Keratinocyte (primary cell): Measurements from ENCODE around the gene CDK14. TPM values are rescaled to one million over a fixed set of nuclear protein-coding genes. Genes with fewer than 3 reads are reported as not detected.
A peak's percentile ranks its signal among the peaks of the same experiment; 100 is the strongest.

Experiments used
- DNase-seq: peaks from one replicate; pipeline ENCODE4 v3.0.0-alpha.2; 2011; ENCODE audit warnings: low read depth, missing footprints, low spot score
- FAIRE-seq: peaks from 2 replicates; lab custom pipeline; 2011; peaks lifted over from hg19 to GRCh38; lab: Jason Lieb, UNC
- H2AFZ ChIP-seq: 2 replicates; pipeline ENCODE4 v1.6.0; 2012; ENCODE audit warnings: low read length, control low read depth, inconsistent platforms; ENCODE audit not compliant: control insufficient read depth
- H3K27ac ChIP-seq: 2 replicates; pipeline ENCODE4 v1.5.1; 2011; ENCODE audit warnings: low read length; ENCODE audit not compliant: control insufficient read depth, insufficient read depth
- H3K27me3 ChIP-seq: 3 replicates; pipeline ENCODE4 v1.6.0; 2011; ENCODE audit warnings: low read length; ENCODE audit not compliant: control insufficient read depth, insufficient read depth; ENCODE audit errors: extremely low read depth
- H3K36me3 ChIP-seq, 2 experiments: 2 replicates in 1 of 2; 3 replicates in 1 of 2; pipeline ENCODE4 v1.5.1; 2011; ENCODE audit warnings: low read length in 2 of 2, mild to moderate bottlenecking in 1 of 2; ENCODE audit not compliant: control insufficient read depth in 2 of 2, insufficient read depth in 2 of 2; ENCODE audit errors: extremely low read depth in 1 of 2
- H3K4me1 ChIP-seq: 3 replicates; pipeline ENCODE4 v1.5.1; 2011; ENCODE audit warnings: low read length; ENCODE audit not compliant: control insufficient read depth, insufficient read depth; ENCODE audit errors: extremely low read depth
- H3K4me2 ChIP-seq: 3 replicates; pipeline ENCODE4 v1.6.0; 2011; ENCODE audit warnings: low read depth, low read length; ENCODE audit not compliant: control insufficient read depth, insufficient read depth; ENCODE audit errors: extremely low read depth
- H3K4me3 ChIP-seq, 3 experiments: fragments of 200-600 bp in 1 of 3; sonication (generic) in 1 of 3; 2 replicates in 2 of 3; 3 replicates in 1 of 3; pipeline ENCODE4 v1.5.1; 2011 to 2016; ENCODE audit warnings: low read length in 3 of 3, mild to moderate bottlenecking in 3 of 3, control low read depth in 2 of 3, inconsistent platforms in 1 of 3, low read depth in 1 of 3, mixed read lengths in 1 of 3, mixed run types in 1 of 3, moderate library complexity in 1 of 3; ENCODE audit not compliant: control insufficient read depth in 2 of 3, insufficient read depth in 2 of 3; ENCODE audit errors: extremely low read depth in 1 of 3
- H3K79me2 ChIP-seq: 2 replicates; pipeline ENCODE4 v1.6.0; 2012; ENCODE audit warnings: low read length; ENCODE audit not compliant: control insufficient read depth, insufficient read depth
- H3K9ac ChIP-seq: 3 replicates; pipeline ENCODE4 v1.6.0; 2011; ENCODE audit warnings: low read length; ENCODE audit not compliant: control insufficient read depth, insufficient read depth; ENCODE audit errors: extremely low read depth
- H3K9me1 ChIP-seq: 3 replicates; pipeline ENCODE4 v1.6.0; 2011; ENCODE audit warnings: low read length; ENCODE audit not compliant: control insufficient read depth, insufficient read depth; ENCODE audit errors: extremely low read depth
- H3K9me3 ChIP-seq: 2 replicates; pipeline ENCODE4 v1.5.1; 2012; ENCODE audit warnings: low read depth, low read length; ENCODE audit not compliant: control insufficient read depth
- H4K20me1 ChIP-seq: 3 replicates; pipeline ENCODE4 v1.6.0; 2011; ENCODE audit warnings: low read length; ENCODE audit not compliant: control insufficient read depth, insufficient read depth; ENCODE audit errors: extremely low read depth
- CTCF ChIP-seq, 3 experiments: IDR thresholded peaks in 1 of 3; conservative IDR thresholded peaks in 1 of 3; optimal IDR thresholded peaks in 1 of 3; 2 replicates in 2 of 3; 3 replicates in 1 of 3; pipeline versions ENCODE3 to v1.5.1; 2011; ENCODE audit warnings: low read length in 3 of 3, mild to moderate bottlenecking in 3 of 3, moderate library complexity in 2 of 3, control low read depth in 1 of 3, inconsistent platforms in 1 of 3; ENCODE audit not compliant: insufficient read depth in 2 of 3; ENCODE audit errors: extremely low read depth in 1 of 3
- EZH2 ChIP-seq: IDR thresholded peaks from one replicate; pipeline ENCODE4 v1.6.1; 2012; ENCODE audit warnings: inconsistent platforms, mild to moderate bottlenecking, low read length, moderate library complexity
- dilution Hi-C: fragments of 300-500 bp; cut with MboI; formaldehyde crosslinking; loops from one replicate; pipeline ENCODE4 v1.7.0; 2020; ENCODE audit warnings: low sequenced_read_pairs; ENCODE audit not compliant: extremely low pct_ligation_motif_present
- polyA plus RNA-seq, 5 experiments: library from polyadenylated mRNA; depleted of rRNA in 3 of 5; stranded (reverse) in 3 of 5; stranded (forward) in 1 of 5; unstranded in 1 of 5; fragments of >200 nt; gene quantifications; 1 replicate in 1 of 5; 2 replicates in 3 of 5; 3 replicates in 1 of 5; pipeline versions ENCODE4 v1.2.1 to v1.2.3, GENCODE V29; 2011 to 2012; ENCODE audit warnings: missing spikeins in 2 of 5, low read depth in 1 of 5, low replicate concordance in 1 of 5

CDK14 gene
- polyA plus RNA-seq, 1 donor (not counting 4 experiments of a cell fraction or from before 2014, with no cell fraction given) = 4.0 TPM

- H3K9me3 ChIP-seq = no peaks in the 10 kb centered on the region
- FAIRE-seq = peak; percentile 52
- no peak overlapping the region for H3K4me3 ChIP-seq
- no peak overlapping the region for H2AFZ ChIP-seq
- no peak overlapping the region for H3K27ac ChIP-seq
- no peaks in the 10 kb centered on the region for H3K27me3 ChIP-seq
- dilution Hi-C loops = no loop called here
- no peak overlapping the region for H3K9ac ChIP-seq
- H3K4me1 ChIP-seq = peaks cover 10% of the 10 kb centered on the region
- no peaks in the 10 kb centered on the region for H4K20me1 ChIP-seq
- no peaks in the 10 kb centered on the region for H3K9me1 ChIP-seq
- DNase-seq = no peak
- no peaks in the 10 kb centered on the region for H3K36me3 ChIP-seq
- no peak overlapping the region for H3K4me2 ChIP-seq
- no peaks in the 10 kb centered on the region for H3K79me2 ChIP-seq
- TF ChIP-seq CTCF (optimal IDR thresholded peaks at IDR 0.05 in 1 of 3, IDR thresholded peaks at IDR 0.05 in 1 of 3, conservative IDR thresholded peaks at IDR 0.05 in 1 of 3; ENCODE audit: extremely low read depth in 1 of 3, insufficient read depth in 2 of 3, low read length in 3 of 3) = no peak
- no peak for TF ChIP-seq EZH2
Observed at GRCh38 chr7:90580051-90580450, 16.1 kb upstream of the CDK14 start.

GRCh38 chr7:90582164-90582563 is 14.0 kb upstream of the CDK14 start:
- dilution Hi-C loops = no loop called here
- Histone ChIP-seq H3K4me1 (peaks cover 10% of the 10 kb centered on the region), H3K9me1 (no peaks in the 10 kb centered on the region), H2AFZ (no peak overlapping the region), H3K4me3 (no peak overlapping the region), H4K20me1 (no peaks in the 10 kb centered on the region), H3K9me3 (no peaks in the 10 kb centered on the region), H3K4me2 (no peak overlapping the region), H3K9ac (no peak overlapping the region), H3K79me2 (no peaks in the 10 kb centered on the region), H3K27ac (no peak overlapping the region), H3K27me3 (no peaks in the 10 kb centered on the region), H3K36me3 (no peaks in the 10 kb centered on the region)
- TF ChIP-seq EZH2 (no peak), CTCF (optimal IDR thresholded peaks at IDR 0.05 in 1 of 3, IDR thresholded peaks at IDR 0.05 in 1 of 3, conservative IDR thresholded peaks at IDR 0.05 in 1 of 3; ENCODE audit: extremely low read depth in 1 of 3, insufficient read depth in 2 of 3, low read length in 3 of 3) (no peak)
- no peak for DNase-seq
- no peak for FAIRE-seq
